Panc1 (cell line): ENCODE results near the gene DUSP12. TPM values are rescaled to one million over a fixed set of nuclear protein-coding genes. Genes with fewer than 3 reads are reported as not detected.

Experiments used
- ATAC-seq: fragments of 200-7000 bp; cut with Tn5 transposase; 2 replicates; pipeline ENCODE4 v1.9.1; 2020; ENCODE audit warnings: mild to moderate bottlenecking, moderate library complexity
- BruUV-seq: library from RNA; stranded (reverse); fragments of 400-500 nt; replicated peaks from 2 replicates; lab custom pipeline; 2021; lab: Mats Ljungman, UMichigan
- CTCF ChIA-PET: fragments of 300-600 bp; sonication (Branson Sonifier 250); formaldehyde crosslinking; loops from one replicate; lab custom pipeline; 2022; ENCODE audit warnings: antibody characterized with exemption; lab: Charles Lee
- POLR2A ChIA-PET: fragments of 300-600 bp; sonication (Branson Sonifier 250); formaldehyde crosslinking; loops from one replicate; lab custom pipeline; 2022; ENCODE audit warnings: antibody characterized with exemption; lab: Charles Lee
- DNase-seq: peaks from one replicate; pipeline ENCODE4 v3.0.0-alpha.2; 2010; ENCODE audit warnings: low read depth, low spot score
- H3K27ac ChIP-seq: 2 replicates; pipeline ENCODE4 v1.5.1; 2011; ENCODE audit warnings: mild to moderate bottlenecking, low read length, inconsistent platforms
- H3K27me3 ChIP-seq: fragments of 200-500 bp; sonication (Bioruptor generic); 2 replicates; pipeline ENCODE4 v1.6.0; 2014; ENCODE audit warnings: low read length, inconsistent platforms; ENCODE audit not compliant: control insufficient read depth, insufficient read depth
- H3K36me3 ChIP-seq: fragments of 200-500 bp; sonication (Bioruptor generic); 2 replicates; pipeline ENCODE4 v1.5.1; 2014; ENCODE audit warnings: inconsistent platforms, mild to moderate bottlenecking, low read length, moderate library complexity; ENCODE audit not compliant: control insufficient read depth, insufficient read depth
- H3K4me1 ChIP-seq: 2 replicates; pipeline ENCODE4 v1.5.1; 2011; ENCODE audit warnings: inconsistent platforms, mild to moderate bottlenecking, low read length, moderate library complexity; ENCODE audit not compliant: control insufficient read depth, insufficient read depth
- H3K4me3 ChIP-seq, 2 experiments: 2 replicates each; pipeline ENCODE4 v1.5.1; 2011 to 2012; ENCODE audit warnings: low read depth in 2 of 2, low read length in 2 of 2, mild to moderate bottlenecking in 2 of 2, inconsistent platforms in 1 of 2, moderate library complexity in 1 of 2
- H3K9me3 ChIP-seq: fragments of 200-500 bp; sonication (Bioruptor generic); 2 replicates; pipeline ENCODE4 v1.5.1; 2014; ENCODE audit warnings: low read depth, mild to moderate bottlenecking, inconsistent platforms, low read length, moderate library complexity; ENCODE audit not compliant: control insufficient read depth, insufficient read depth
- CTCF ChIP-seq: fragments of 450-650 bp; IDR thresholded peaks from 2 replicates; pipeline ENCODE4 v1.5.1; 2017; ENCODE audit warnings: mild to moderate bottlenecking
- POLR2AphosphoS5 ChIP-seq: IDR thresholded peaks from 2 replicates; pipeline ENCODE4 v1.6.1; 2012; ENCODE audit warnings: mild to moderate bottlenecking, low read depth, low read length, moderate library complexity
- SIN3A ChIP-seq: IDR thresholded peaks from 2 replicates; pipeline ENCODE4 v1.6.1; 2012; ENCODE audit warnings: low read depth, mild to moderate bottlenecking, low read length, moderate library complexity, borderline replicate concordance; ENCODE audit not compliant: insufficient read depth
- TCF7L2 ChIP-seq: IDR thresholded peaks from 2 replicates; pipeline ENCODE4 v1.6.1; 2011; ENCODE audit warnings: mild to moderate bottlenecking, low read depth, low read length, inconsistent platforms
- in situ Hi-C: cut with HindIII; loops from 2 replicates; pipeline ENCODE4 v1.10.0; 2016; ENCODE audit warnings: low sequenced_read_pairs, low pct_unique_long_range_greater_than_20kb
- intact Hi-C: fragments of 100-400 bp; cut with micrococcal nuclease; formaldehyde crosslinking; loops from one replicate; pipeline ENCODE4 v1.10.0; 2022; ENCODE audit not compliant: unreplicated experiment
- total RNA-seq: library from RNA; stranded (reverse); gene quantifications from one replicate; pipeline ENCODE4 v1.2.1, GENCODE V29; 2021; ENCODE audit not compliant: unreplicated experiment
- TF ChIP-seq, protein P1 (sequence below), 2 experiments: IDR thresholded peaks; 2 replicates each; pipeline ENCODE4 v1.6.1; 2011 to 2012; ENCODE audit warnings: low read depth in 2 of 2, control low read depth in 1 of 2, low read length in 1 of 2, mild to moderate bottlenecking in 1 of 2, moderate library complexity in 1 of 2; ENCODE audit not compliant: insufficient read depth in 1 of 2

Gene DUSP12
- total RNA-seq, 1 experiment from 2014 or later = 22.0 TPM

DNA sequence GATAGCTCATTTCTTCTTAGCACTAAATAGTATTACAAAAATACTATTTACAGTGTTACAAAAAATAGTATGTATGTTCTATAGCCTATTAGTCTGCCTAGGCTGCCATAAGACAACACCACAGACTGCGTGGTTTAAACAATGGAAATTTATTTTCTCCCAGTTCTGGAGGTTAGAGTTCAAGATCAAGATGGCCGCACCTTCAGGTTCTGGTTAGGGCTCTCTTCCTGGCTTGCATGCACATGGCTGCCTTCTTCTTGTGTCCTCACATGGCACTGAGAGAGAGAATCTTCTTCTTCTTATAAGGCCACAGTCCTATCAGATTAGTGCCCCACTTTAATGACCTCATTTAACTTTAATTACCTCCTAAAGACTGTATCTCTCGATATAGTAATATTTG lies 20.7 kb downstream of the DUSP12 start:
- ChIA-PET POLR2A (no interaction called here), CTCF (no interaction called here)
- Histone ChIP-seq H3K36me3 (peaks cover 7% of the 10 kb centered on the region; the same call in 1 of the 2 replicates), H3K27me3 (no peaks in the 10 kb centered on the region), H3K4me3 (no peak overlapping the region), H3K27ac (no peak overlapping the region), H3K9me3 (no peaks in the 10 kb centered on the region), H3K4me1 (peaks cover 4% of the 10 kb centered on the region; the same call in 1 of the 2 replicates)
- in situ Hi-C loops = no loop called here
- no peak for TF ChIP-seq TCF7L2
- TF ChIP-seq, protein P1, sequence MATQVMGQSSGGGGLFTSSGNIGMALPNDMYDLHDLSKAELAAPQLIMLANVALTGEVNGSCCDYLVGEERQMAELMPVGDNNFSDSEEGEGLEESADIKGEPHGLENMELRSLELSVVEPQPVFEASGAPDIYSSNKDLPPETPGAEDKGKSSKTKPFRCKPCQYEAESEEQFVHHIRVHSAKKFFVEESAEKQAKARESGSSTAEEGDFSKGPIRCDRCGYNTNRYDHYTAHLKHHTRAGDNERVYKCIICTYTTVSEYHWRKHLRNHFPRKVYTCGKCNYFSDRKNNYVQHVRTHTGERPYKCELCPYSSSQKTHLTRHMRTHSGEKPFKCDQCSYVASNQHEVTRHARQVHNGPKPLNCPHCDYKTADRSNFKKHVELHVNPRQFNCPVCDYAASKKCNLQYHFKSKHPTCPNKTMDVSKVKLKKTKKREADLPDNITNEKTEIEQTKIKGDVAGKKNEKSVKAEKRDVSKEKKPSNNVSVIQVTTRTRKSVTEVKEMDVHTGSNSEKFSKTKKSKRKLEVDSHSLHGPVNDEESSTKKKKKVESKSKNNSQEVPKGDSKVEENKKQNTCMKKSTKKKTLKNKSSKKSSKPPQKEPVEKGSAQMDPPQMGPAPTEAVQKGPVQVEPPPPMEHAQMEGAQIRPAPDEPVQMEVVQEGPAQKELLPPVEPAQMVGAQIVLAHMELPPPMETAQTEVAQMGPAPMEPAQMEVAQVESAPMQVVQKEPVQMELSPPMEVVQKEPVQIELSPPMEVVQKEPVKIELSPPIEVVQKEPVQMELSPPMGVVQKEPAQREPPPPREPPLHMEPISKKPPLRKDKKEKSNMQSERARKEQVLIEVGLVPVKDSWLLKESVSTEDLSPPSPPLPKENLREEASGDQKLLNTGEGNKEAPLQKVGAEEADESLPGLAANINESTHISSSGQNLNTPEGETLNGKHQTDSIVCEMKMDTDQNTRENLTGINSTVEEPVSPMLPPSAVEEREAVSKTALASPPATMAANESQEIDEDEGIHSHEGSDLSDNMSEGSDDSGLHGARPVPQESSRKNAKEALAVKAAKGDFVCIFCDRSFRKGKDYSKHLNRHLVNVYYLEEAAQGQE (IDR thresholded peaks at IDR 0.05; ENCODE audit: insufficient read depth in 1 of 2, low read depth in 2 of 2, low read length in 1 of 2) = no peak
- no peak for TF ChIP-seq POLR2AphosphoS5
- no peak for TF ChIP-seq SIN3A
- TF ChIP-seq CTCF = no peak
- BruUV-seq = no TSS peak
- ATAC-seq (no peak), DNase-seq (no peak)
- intact Hi-C loops = no loop called here

DNA sequence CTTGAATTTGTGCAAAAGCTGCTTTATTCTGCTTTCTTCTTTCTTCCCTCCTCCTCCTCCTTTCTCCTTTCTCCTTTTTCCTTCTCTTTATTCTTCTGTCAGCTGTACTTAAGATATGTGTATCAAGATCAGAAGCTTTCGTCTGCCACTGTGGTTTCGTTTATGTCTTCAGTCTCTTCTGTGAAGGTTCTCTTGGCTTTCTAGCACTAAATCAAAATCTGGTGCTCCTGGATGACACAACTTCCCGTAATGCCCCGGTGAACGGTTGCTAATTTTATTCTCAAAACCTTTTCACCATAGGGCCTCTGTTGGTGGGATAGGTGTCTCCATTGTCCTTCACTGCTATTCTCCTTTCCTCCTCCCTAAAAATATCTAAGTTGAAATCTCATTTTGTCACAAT lies 21.6 kb downstream of the DUSP12 start:
- DNase-seq = no peak
- H3K27ac ChIP-seq = no peak overlapping the region
- ChIA-PET CTCF (interaction anchor here (0.6 to 0.7 kb wide), 2 partner anchors 26 to 45 kb away, joined by 3 read pairs; no protein-coding TSS in a partner anchor), POLR2A (no interaction called here)
- in situ Hi-C loops = no loop called here
- peaks cover 7% of the 10 kb centered on the region; the same call in 1 of the 2 replicates for H3K36me3 ChIP-seq
- no peaks in the 10 kb centered on the region for H3K27me3 ChIP-seq
- intact Hi-C loops = no loop called here
- TF ChIP-seq TCF7L2 (no peak), SIN3A (no peak)
- TF ChIP-seq, protein P1 (IDR thresholded peaks at IDR 0.05; ENCODE audit: insufficient read depth in 1 of 2, low read depth in 2 of 2, low read length in 1 of 2) = no peak
- H3K9me3 ChIP-seq = no peaks in the 10 kb centered on the region
- no TSS peak for BruUV-seq
- no peak for ATAC-seq
- no peak overlapping the region for H3K4me3 ChIP-seq
- peaks cover 4% of the 10 kb centered on the region; the same call in 1 of the 2 replicates for H3K4me1 ChIP-seq
